IMR-90 (cell line): Measurements from ENCODE around the gene RASGRP3.

Experiments
- CEBPB ChIP-seq: IDR thresholded peaks from 2 replicates; pipeline ENCODE4 v1.6.1; 2012; ENCODE audit warnings: low read depth, low read length, improper control_type of control experiment
- CHD1 ChIP-seq: IDR thresholded peaks from 2 replicates; pipeline ENCODE4 v1.6.1; 2012; ENCODE audit warnings: low read depth, low read length, improper control_type of control experiment
- MAZ ChIP-seq: IDR thresholded peaks from 2 replicates; pipeline ENCODE4 v1.6.1; 2012; ENCODE audit warnings: low read depth, mild to moderate bottlenecking, low read length, improper control_type of control experiment, moderate library complexity, borderline replicate concordance
- MXI1 ChIP-seq: IDR thresholded peaks from 2 replicates; pipeline ENCODE4 v1.6.1; 2012; ENCODE audit warnings: low read depth, mild to moderate bottlenecking, low read length, moderate library complexity, borderline replicate concordance
- POLR2A ChIP-seq: IDR thresholded peaks from 2 replicates; pipeline ENCODE4 v1.6.1; 2012; ENCODE audit warnings: mild to moderate bottlenecking, low read depth, low read length
- RCOR1 ChIP-seq: IDR thresholded peaks from 2 replicates; pipeline ENCODE4 v1.6.1; 2012; ENCODE audit warnings: mild to moderate bottlenecking, low read length, improper control_type of control experiment; ENCODE audit not compliant: insufficient replicate concordance
- TF ChIP-seq, protein P1 (sequence below): conservative IDR thresholded peaks from 2 replicates; pipeline ENCODE4 v1.5.1; 2012; ENCODE audit warnings: mild to moderate bottlenecking, low read depth, low read length, improper control_type of control experiment
- TF ChIP-seq, protein P2 (sequence below): fragments of 150-350 bp; IDR thresholded peaks from 2 replicates; pipeline ENCODE4 v1.6.1; 2016; ENCODE audit warnings: low read depth, mild to moderate bottlenecking, low read length, moderate library complexity, borderline replicate concordance

- TF ChIP-seq, protein P1, sequence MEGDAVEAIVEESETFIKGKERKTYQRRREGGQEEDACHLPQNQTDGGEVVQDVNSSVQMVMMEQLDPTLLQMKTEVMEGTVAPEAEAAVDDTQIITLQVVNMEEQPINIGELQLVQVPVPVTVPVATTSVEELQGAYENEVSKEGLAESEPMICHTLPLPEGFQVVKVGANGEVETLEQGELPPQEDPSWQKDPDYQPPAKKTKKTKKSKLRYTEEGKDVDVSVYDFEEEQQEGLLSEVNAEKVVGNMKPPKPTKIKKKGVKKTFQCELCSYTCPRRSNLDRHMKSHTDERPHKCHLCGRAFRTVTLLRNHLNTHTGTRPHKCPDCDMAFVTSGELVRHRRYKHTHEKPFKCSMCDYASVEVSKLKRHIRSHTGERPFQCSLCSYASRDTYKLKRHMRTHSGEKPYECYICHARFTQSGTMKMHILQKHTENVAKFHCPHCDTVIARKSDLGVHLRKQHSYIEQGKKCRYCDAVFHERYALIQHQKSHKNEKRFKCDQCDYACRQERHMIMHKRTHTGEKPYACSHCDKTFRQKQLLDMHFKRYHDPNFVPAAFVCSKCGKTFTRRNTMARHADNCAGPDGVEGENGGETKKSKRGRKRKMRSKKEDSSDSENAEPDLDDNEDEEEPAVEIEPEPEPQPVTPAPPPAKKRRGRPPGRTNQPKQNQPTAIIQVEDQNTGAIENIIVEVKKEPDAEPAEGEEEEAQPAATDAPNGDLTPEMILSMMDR, result no peak
- TF ChIP-seq POLR2A (no peak), MAZ (no peak), CHD1 (no peak), MXI1 (no peak), CEBPB (no peak), RCOR1 (no peak)
- TF ChIP-seq, protein P2, sequence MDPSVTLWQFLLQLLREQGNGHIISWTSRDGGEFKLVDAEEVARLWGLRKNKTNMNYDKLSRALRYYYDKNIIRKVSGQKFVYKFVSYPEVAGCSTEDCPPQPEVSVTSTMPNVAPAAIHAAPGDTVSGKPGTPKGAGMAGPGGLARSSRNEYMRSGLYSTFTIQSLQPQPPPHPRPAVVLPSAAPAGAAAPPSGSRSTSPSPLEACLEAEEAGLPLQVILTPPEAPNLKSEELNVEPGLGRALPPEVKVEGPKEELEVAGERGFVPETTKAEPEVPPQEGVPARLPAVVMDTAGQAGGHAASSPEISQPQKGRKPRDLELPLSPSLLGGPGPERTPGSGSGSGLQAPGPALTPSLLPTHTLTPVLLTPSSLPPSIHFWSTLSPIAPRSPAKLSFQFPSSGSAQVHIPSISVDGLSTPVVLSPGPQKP, result no peak
These were observed 20.3 kb downstream of the RASGRP3 start for GRCh38 chr2:33496726-33497125.
